ENCODE measurements around the gene MLLT10. TPM values are rescaled to one million over a fixed set of nuclear protein-coding genes. Genes with fewer than 3 reads are reported as not detected.

Gene MLLT10
- total and polyA plus RNA-seq, 10 of the 15 experiments (the other 5 are each of a cell fraction or from before 2014, with no cell fraction given), result 8.7 to 61.1 (median 28.5) TPM

DNA sequence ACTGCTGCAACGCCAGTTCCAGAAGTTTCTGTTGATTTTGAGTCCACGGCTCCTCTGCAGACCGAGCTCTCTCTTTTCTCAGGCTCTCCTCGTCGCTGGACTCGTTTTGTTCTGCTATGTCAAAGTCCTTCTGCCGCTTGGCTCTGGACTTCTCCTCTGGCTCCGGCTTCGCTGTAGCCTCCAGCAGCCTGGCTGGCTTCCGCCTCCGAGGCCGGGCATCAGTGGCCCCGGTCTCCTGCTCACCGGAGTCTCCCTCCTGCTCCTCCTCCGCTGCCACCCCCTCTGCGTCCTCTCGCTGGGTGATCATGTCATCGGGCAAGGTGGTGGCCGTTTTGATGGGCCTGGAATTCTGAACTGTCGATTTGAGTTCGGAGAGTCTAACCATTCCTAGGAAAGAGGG, 225.2 kb downstream of the MLLT10 start:
- intact Hi-C loops (cut with micrococcal nuclease; ENCODE audit: unreplicated experiment) (no loop called here), in situ Hi-C loops (cut with MboI) (no loop called here)
- H3K36me3 ChIP-seq (ENCODE audit: control insufficient read depth in 2 of 2, insufficient read depth in 2 of 2, low read length in 1 of 2), result no peaks in the 10 kb centered on the region; a peak in 4 of 4 replicates
- BruUV-seq (replicated peaks), result no TSS peak
- TF ChIP-seq SRF (IDR thresholded peaks at IDR 0.05; ENCODE audit: low read depth in 2 of 2, low read length in 2 of 2), result no peak
- no peak for TF ChIP-seq MEF2B (IDR thresholded peaks at IDR 0.05; ENCODE audit: partially characterized antibody, poor library complexity, severe bottlenecking)
- TF ChIP-seq SMAD5 (IDR thresholded peaks at IDR 0.05; ENCODE audit: low read depth), result no peak
- no peak for TF ChIP-seq SREBF2 (IDR thresholded peaks at IDR 0.05; ENCODE audit: low read length)
- no peak for TF ChIP-seq CHD2 (IDR thresholded peaks at IDR 0.05; ENCODE audit: borderline replicate concordance, low read depth, low read length)
- TF ChIP-seq, protein P1, sequence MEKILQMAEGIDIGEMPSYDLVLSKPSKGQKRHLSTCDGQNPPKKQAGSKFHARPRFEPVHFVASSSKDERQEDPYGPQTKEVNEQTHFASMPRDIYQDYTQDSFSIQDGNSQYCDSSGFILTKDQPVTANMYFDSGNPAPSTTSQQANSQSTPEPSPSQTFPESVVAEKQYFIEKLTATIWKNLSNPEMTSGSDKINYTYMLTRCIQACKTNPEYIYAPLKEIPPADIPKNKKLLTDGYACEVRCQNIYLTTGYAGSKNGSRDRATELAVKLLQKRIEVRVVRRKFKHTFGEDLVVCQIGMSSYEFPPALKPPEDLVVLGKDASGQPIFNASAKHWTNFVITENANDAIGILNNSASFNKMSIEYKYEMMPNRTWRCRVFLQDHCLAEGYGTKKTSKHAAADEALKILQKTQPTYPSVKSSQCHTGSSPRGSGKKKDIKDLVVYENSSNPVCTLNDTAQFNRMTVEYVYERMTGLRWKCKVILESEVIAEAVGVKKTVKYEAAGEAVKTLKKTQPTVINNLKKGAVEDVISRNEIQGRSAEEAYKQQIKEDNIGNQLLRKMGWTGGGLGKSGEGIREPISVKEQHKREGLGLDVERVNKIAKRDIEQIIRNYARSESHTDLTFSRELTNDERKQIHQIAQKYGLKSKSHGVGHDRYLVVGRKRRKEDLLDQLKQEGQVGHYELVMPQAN (conservative IDR thresholded peaks at IDR 0.05), result no peak
- TF ChIP-seq DPF2 (IDR thresholded peaks at IDR 0.05), result no peak
- no peak for TF ChIP-seq PAX8 (IDR thresholded peaks at IDR 0.05)
- no peak for TF ChIP-seq MTA3 (IDR thresholded peaks at IDR 0.05; ENCODE audit: borderline replicate concordance, low read length)
- no peak for TF ChIP-seq POU2F2 (IDR thresholded peaks at IDR 0.05; ENCODE audit: borderline replicate concordance, low read depth, low read length)
- no peaks in the 10 kb centered on the region for H4K20me1 ChIP-seq (ENCODE audit: control insufficient read depth, insufficient read depth)
- H3K4me3 ChIP-seq, result no peak overlapping the region
- H3K79me2 ChIP-seq (ENCODE audit: control insufficient read depth, insufficient read depth, low read length), result no peaks in the 10 kb centered on the region
- CTCF ChIA-PET, result no interaction called here
- no peak overlapping the region for H3K9ac ChIP-seq (ENCODE audit: control insufficient read depth, insufficient read depth, low read length)
- POLR2A ChIA-PET, result interaction anchor here (0.6 kb wide), 1 partner anchor 362 kb away, joined by 3 read pairs; no protein-coding TSS in a partner anchor
- no peaks in the 10 kb centered on the region for H3K9me3 ChIP-seq (replicated peaks; ENCODE audit: control insufficient read depth, insufficient read depth, low read length)
- ATAC-seq (no peak), DNase-seq (ENCODE audit: low read depth, low spot score) (no peak), FAIRE-seq (no peak)
- H3K4me2 ChIP-seq (ENCODE audit: control insufficient read depth, insufficient read depth), result no peak overlapping the region
- H3K27ac ChIP-seq (ENCODE audit: control insufficient read depth, insufficient read depth), result no peak overlapping the region
- SMC1A ChIA-PET (ENCODE audit: uncharacterized antibody, unreplicated experiment), result no interaction called here
- H3K4me1 ChIP-seq (ENCODE audit: control insufficient read depth, insufficient read depth, low read length), result no peaks in the 10 kb centered on the region
- H3K27me3 ChIP-seq (replicated peaks in 1 of 2; ENCODE audit: control insufficient read depth in 2 of 2, insufficient read depth in 2 of 2, low read length in 1 of 2), result no peaks in the 10 kb centered on the region
- WGBS (ENCODE audit: insufficient coverage, insufficient replicate concordance, low lambda C conversion rate, missing lambda C conversion rate), result 97% methylated on average over 21 of the region's 21 CpGs
- no peak overlapping the region for H2AFZ ChIP-seq (ENCODE audit: control insufficient read depth, low read depth, low read length)
- RAD21 ChIA-PET (ENCODE audit: unreplicated experiment), result interaction anchor here (0.6 kb wide), 1 partner anchor 131 kb away, joined by 3 read pairs; no protein-coding TSS in a partner anchor

Measured in GM12878 (cell line).